ENCODE data around the gene CFH. TPM values are rescaled to one million over a fixed set of nuclear protein-coding genes. Genes with fewer than 3 reads are reported as not detected.

Gene CFH
- total RNA-seq, 3 donors from 2014 or later (not counting 1 experiment from before 2014, with no cell fraction given), result 0.88 to 2.8 (median 2.7) TPM

- DNase-seq (no peak), ATAC-seq (no peak)
- H3K27ac Mint-ChIP-seq, result no peak overlapping the region
- intact Hi-C loops (cut with micrococcal nuclease), result no loop called here
- H3K36me3 Mint-ChIP-seq, result peaks cover 5% of the 10 kb centered on the region
- no peak for TF ChIP-seq CTCF (IDR thresholded peaks at IDR 0.05)
- no peak overlapping the region for H3K27ac ChIP-seq (ENCODE audit: low read length)
- H3K9me3 ChIP-seq (ENCODE audit: control insufficient read depth, insufficient read depth, low read length), result peaks cover 6% of the 10 kb centered on the region
- WGBS (ENCODE audit: insufficient coverage), result 91% methylated on average over 14 of the region's 14 CpGs
- no peaks in the 10 kb centered on the region for H3K4me1 ChIP-seq (ENCODE audit: control insufficient read depth, insufficient read depth, low read length)
- no peak overlapping the region for H3K4me3 Mint-ChIP-seq
- H3K4me3 ChIP-seq (ENCODE audit: low read length), result no peak overlapping the region
- no peaks in the 10 kb centered on the region for H3K27me3 ChIP-seq (ENCODE audit: control insufficient read depth, insufficient read depth, low read length)
- no peaks in the 10 kb centered on the region for H3K4me1 Mint-ChIP-seq
- H3K9me3 Mint-ChIP-seq, result peaks cover 2 to 4% of the 10 kb centered on the region in 2 donors
- no peaks in the 10 kb centered on the region for H3K36me3 ChIP-seq (ENCODE audit: control insufficient read depth, insufficient read depth, low read length)
- no peaks in the 10 kb centered on the region for H3K27me3 Mint-ChIP-seq (ENCODE audit: low read depth in 2 of 2)
Measured at GRCh38 chr1:196723325-196724185, 71.7 kb downstream of the CFH start.

- H3K36me3 Mint-ChIP-seq, result peaks cover 12% of the 10 kb centered on the region
Measured at GRCh38 chr1:196732526-196732925, 80.7 kb downstream of the CFH start.

GRCh38 chr1:196733091-196733970, 81.5 kb downstream of the CFH start:
- H3K4me3 Mint-ChIP-seq, result no peak overlapping the region
- peaks cover 9 to 19% of the 10 kb centered on the region in 2 donors for H3K9me3 Mint-ChIP-seq
- Histone ChIP-seq H3K4me1 (ENCODE audit: control insufficient read depth, insufficient read depth, low read length) (no peaks in the 10 kb centered on the region), H3K4me3 (ENCODE audit: low read length) (no peak overlapping the region), H3K9me3 (ENCODE audit: control insufficient read depth, insufficient read depth, low read length) (no peaks in the 10 kb centered on the region), H3K27me3 (ENCODE audit: control insufficient read depth, insufficient read depth, low read length) (no peaks in the 10 kb centered on the region), H3K27ac (ENCODE audit: low read length) (no peak overlapping the region), H3K36me3 (ENCODE audit: control insufficient read depth, insufficient read depth, low read length) (no peaks in the 10 kb centered on the region)
- H3K36me3 Mint-ChIP-seq, result peaks cover 12% of the 10 kb centered on the region
- H3K27ac Mint-ChIP-seq, result no peak overlapping the region
- no peak for TF ChIP-seq CTCF (IDR thresholded peaks at IDR 0.05)
- DNase-seq (no peak), ATAC-seq (no peak)
- 92% methylated on average over 9 of the region's 11 CpGs for WGBS (ENCODE audit: insufficient coverage)
- intact Hi-C loops (cut with micrococcal nuclease), result no loop called here
- no peaks in the 10 kb centered on the region for H3K27me3 Mint-ChIP-seq (ENCODE audit: low read depth in 2 of 2)
- no peaks in the 10 kb centered on the region for H3K4me1 Mint-ChIP-seq

More at GRCh38 chr1:196732526-196732925, 80.7 kb downstream of the CFH start:
- Mint-ChIP-seq H3K4me3 (no peak overlapping the region), H3K27ac (no peak overlapping the region), H3K4me1 (no peaks in the 10 kb centered on the region), H3K27me3 (ENCODE audit: low read depth in 2 of 2) (no peaks in the 10 kb centered on the region), H3K9me3 (peaks cover 9 to 16% of the 10 kb centered on the region in 2 donors)
- intact Hi-C loops (cut with micrococcal nuclease), result no loop called here
- Histone ChIP-seq H3K4me3 (ENCODE audit: low read length) (no peak overlapping the region), H3K27me3 (ENCODE audit: control insufficient read depth, insufficient read depth, low read length) (no peaks in the 10 kb centered on the region), H3K27ac (ENCODE audit: low read length) (no peak overlapping the region), H3K4me1 (ENCODE audit: control insufficient read depth, insufficient read depth, low read length) (no peaks in the 10 kb centered on the region), H3K36me3 (ENCODE audit: control insufficient read depth, insufficient read depth, low read length) (no peaks in the 10 kb centered on the region), H3K9me3 (ENCODE audit: control insufficient read depth, insufficient read depth, low read length) (no peaks in the 10 kb centered on the region)
- no peak for DNase-seq
- no peak for ATAC-seq
- WGBS (ENCODE audit: insufficient coverage), result 94% methylated on average over 1 of the region's 2 CpGs
- TF ChIP-seq CTCF (IDR thresholded peaks at IDR 0.05), result no peak
